Activated CD8-positive, alpha-beta T cell treated with anti-CD3 and anti-CD28 coated beads for 36 hours (primary cell): ENCODE measurements around the gene ZNF385B. TPM values are rescaled to one million over a fixed set of nuclear protein-coding genes. Genes with fewer than 3 reads are reported as not detected.

Source experiments
- ATAC-seq: fragments of 200-7000 bp; cut with Tn5 transposase; one replicate; pipeline ENCODE4 v1.10.0; 2021; ENCODE audit warnings: mild to moderate bottlenecking, moderate library complexity
- CTCF ChIA-PET: fragments of 350-600 bp; sonication (Branson Sonifier 250); formaldehyde crosslinking; loops from one replicate; lab custom pipeline; 2021; ENCODE audit warnings: antibody characterized with exemption; lab: Charles Lee
- POLR2A ChIA-PET: fragments of 350-600 bp; sonication (Branson Sonifier 250); formaldehyde crosslinking; loops from one replicate; lab custom pipeline; 2021; ENCODE audit warnings: antibody characterized with exemption; lab: Charles Lee
- DNase-seq: peaks from one replicate; pipeline ENCODE4 v3.0.0-alpha.2; 2020
- H3K27ac Mint-ChIP-seq: one replicate; pipeline ENCODE4 v1.8.0; 2021; ENCODE audit warnings: mild to moderate bottlenecking, mixed read lengths
- H3K27me3 Mint-ChIP-seq: one replicate; pipeline ENCODE4 v1.8.0; 2021; ENCODE audit warnings: mixed read lengths
- H3K36me3 Mint-ChIP-seq: one replicate; pipeline ENCODE4 v1.8.0; 2021; ENCODE audit warnings: low read depth, mixed read lengths
- H3K4me1 Mint-ChIP-seq: one replicate; pipeline ENCODE4 v1.8.0; 2021; ENCODE audit warnings: low read depth, mixed read lengths
- H3K4me3 Mint-ChIP-seq: one replicate; pipeline ENCODE4 v1.8.0; 2021; ENCODE audit warnings: mild to moderate bottlenecking, moderate library complexity, mixed read lengths
- H3K9me3 Mint-ChIP-seq: one replicate; pipeline ENCODE4 v1.8.0; 2021; ENCODE audit warnings: mixed read lengths
- CTCF ChIP-seq: fragments of 200-600 bp; IDR thresholded peaks from one replicate; pipeline ENCODE4 v1.8.0; 2022; ENCODE audit warnings: antibody characterized with exemption, mild to moderate bottlenecking
- intact Hi-C: fragments of 100-400 bp; cut with micrococcal nuclease; formaldehyde crosslinking; loops from one replicate; pipeline ENCODE4 v1.10.0; 2022
- total RNA-seq, 2 experiments: library from RNA; stranded (reverse); gene quantifications; one replicate each; pipeline ENCODE4 v1.2.3, GENCODE V29; 2021

Gene ZNF385B
- total RNA-seq, 2 experiments from 2014 or later: not detected

- Mint-ChIP-seq H3K36me3 (no peaks in the 10 kb centered on the region), H3K27me3 (peaks cover 4% of the 10 kb centered on the region), H3K4me1 (no peaks in the 10 kb centered on the region), H3K9me3 (no peaks in the 10 kb centered on the region), H3K4me3 (no peak overlapping the region), H3K27ac (no peak overlapping the region)
- ATAC-seq: no peak
- TF ChIP-seq CTCF: no peak
- ChIA-PET CTCF (interaction anchor here (0.6 to 1.0 kb wide), 2 partner anchors 10 to 540 kb away, joined by 3 to 4 read pairs; no protein-coding TSS in a partner anchor), POLR2A (no interaction called here)
- no peak for DNase-seq
- intact Hi-C loops: no loop called here
Observed at GRCh38 chr2:179749210-179749609, 112.2 kb downstream of the ZNF385B start.

- intact Hi-C loops: no loop called here
- no peak for DNase-seq
- ChIA-PET POLR2A (no interaction called here), CTCF (no interaction called here)
- Mint-ChIP-seq H3K4me3 (no peak overlapping the region), H3K9me3 (no peaks in the 10 kb centered on the region), H3K27me3 (peaks cover 4% of the 10 kb centered on the region), H3K4me1 (no peaks in the 10 kb centered on the region), H3K27ac (no peak overlapping the region), H3K36me3 (no peaks in the 10 kb centered on the region)
- ATAC-seq: no peak
- TF ChIP-seq CTCF: no peak
Observed at GRCh38 chr2:179746981-179747380, 114.4 kb downstream of the ZNF385B start.

- intact Hi-C loops: no loop called here
- Mint-ChIP-seq H3K4me3 (no peak overlapping the region), H3K9me3 (no peaks in the 10 kb centered on the region), H3K36me3 (no peaks in the 10 kb centered on the region), H3K4me1 (no peaks in the 10 kb centered on the region), H3K27ac (no peak overlapping the region), H3K27me3 (peaks cover 4% of the 10 kb centered on the region)
- ATAC-seq (no peak), DNase-seq (no peak)
- CTCF ChIA-PET: no interaction called here
- no peak for TF ChIP-seq CTCF
- POLR2A ChIA-PET: no interaction called here
Observed at GRCh38 chr2:179745635-179746256, 115.7 kb downstream of the ZNF385B start.

- POLR2A ChIA-PET: no interaction called here
- no peaks in the 10 kb centered on the region for H3K4me1 Mint-ChIP-seq
Observed at GRCh38 chr2:179744401-179744800, 117.0 kb downstream of the ZNF385B start.

More at GRCh38 chr2:179744401-179744800, 117.0 kb downstream of the ZNF385B start:
- CTCF ChIA-PET: interaction anchor here (0.9 to 1.0 kb wide), 2 partner anchors 56 to 333 kb away, joined by 3 read pairs; no protein-coding TSS in a partner anchor
- ATAC-seq (no peak), DNase-seq (no peak)
- intact Hi-C loops: no loop called here
- no peak for TF ChIP-seq CTCF
- no peak overlapping the region for H3K4me3 Mint-ChIP-seq
- no peaks in the 10 kb centered on the region for H3K9me3 Mint-ChIP-seq
- no peak overlapping the region for H3K27ac Mint-ChIP-seq
- peaks cover 6% of the 10 kb centered on the region for H3K27me3 Mint-ChIP-seq
- no peaks in the 10 kb centered on the region for H3K36me3 Mint-ChIP-seq
